HG03439 (cell line): Measurements from ENCODE around the gene C19orf33.

Experiments
- ATAC-seq: cut with Tn5 transposase; IDR thresholded peaks from one replicate; pipeline ENCODE4 v1.9.1; 2021; ENCODE audit warnings: mild to moderate bottlenecking, moderate library complexity; ENCODE audit not compliant: unreplicated experiment

The C19orf33 gene

DNA sequence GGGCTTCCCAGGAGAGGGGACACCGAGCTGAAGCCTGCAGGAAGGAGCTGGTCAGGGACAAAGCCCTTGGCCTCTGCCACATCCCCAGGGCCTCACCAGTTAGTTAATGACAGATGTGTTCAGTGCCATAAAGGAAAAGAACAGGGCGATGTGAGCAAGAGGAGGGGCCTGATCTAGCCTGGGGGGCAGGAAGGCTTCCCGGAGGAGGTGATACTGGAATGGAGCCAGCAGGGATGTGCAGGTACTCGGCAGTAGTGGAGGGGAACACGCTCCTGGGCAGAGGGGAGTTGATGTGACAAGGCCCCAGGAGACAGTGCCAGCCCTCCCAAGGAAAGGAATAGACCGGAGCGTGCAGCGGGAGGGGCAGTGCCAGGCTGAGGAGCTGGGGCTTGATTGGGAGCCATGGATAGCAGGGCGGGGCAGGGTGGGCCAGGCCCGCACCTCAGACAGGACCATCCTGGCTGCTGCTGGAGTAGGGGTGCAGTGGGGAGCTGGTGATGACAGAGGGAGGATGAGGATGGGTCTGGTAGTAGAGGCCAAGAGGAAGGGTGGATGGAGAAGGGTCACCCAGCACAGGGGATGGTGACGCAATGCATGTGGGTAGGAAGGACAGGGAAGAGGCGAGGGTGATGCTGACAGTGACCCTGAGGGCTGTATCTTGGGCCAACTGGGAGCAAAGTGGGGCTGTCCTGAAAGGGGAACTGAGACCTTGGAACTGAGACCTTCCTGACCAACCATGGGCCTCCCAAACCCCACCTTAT lies 4.1 kb downstream of the C19orf33 start:
- ATAC-seq = no peak

DNA sequence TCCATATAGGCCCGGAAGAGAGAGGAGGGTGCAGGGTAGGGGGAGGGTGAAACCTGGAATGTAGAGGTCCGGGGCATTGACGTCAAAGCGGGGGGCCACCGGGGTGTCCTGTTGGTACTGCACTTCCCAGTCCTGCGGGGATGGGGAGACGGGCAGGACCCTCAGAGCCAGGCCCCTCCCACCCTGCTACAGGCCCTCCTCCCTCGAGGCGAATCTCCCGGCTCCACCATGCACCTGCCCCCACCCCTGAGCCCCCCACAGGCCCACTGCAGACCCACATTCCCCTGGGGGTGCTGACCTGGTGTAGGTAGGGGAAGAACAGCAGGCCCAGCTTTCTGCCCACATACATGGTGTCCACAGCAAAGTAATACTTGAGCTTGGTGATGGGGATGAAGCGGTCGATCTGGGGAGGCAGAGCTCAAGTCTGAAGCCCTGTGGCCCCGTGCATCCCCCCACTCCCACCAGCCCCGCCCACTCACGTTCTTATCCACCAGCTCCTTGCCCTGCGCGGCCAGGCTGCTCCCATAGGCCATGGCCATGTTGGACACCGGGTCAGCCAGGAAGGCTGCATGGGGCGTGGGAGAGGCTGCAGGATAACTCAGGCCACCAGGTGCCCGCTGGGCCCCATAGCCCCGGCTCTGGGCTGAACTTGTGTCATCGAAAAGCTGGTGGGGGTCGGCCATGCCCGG lies 5.0 kb downstream of the C19orf33 start:
- no peak for ATAC-seq

DNA sequence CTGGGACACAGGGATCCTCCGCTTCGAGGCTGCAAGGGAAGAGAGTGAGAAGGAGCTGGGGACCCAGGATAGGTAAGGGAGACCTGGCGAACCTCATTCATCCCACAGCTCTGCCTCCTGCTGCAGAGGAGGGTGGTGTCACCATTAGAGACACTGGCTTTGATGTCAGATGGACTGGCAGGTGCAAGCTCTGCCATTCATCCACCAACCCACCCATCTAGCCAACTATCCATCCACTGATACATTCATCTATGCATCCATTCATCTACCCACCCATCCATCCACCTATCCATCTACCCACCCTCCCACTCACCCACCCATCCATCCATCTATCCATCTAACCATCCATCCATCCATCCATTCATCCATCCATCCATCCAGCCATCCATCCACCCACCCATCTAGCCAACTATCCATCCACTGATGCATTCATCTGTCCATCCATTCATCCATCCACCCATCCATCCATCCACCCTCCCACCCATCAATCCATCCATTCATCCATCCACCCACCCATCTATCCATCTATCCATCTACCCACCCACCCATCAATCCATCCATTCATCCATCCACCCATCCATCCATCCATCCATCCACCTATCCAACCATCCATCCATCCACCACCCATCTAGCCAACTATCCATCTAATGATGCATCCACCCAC lies 5.7 kb downstream of the C19orf33 start:
- ATAC-seq = no peak

DNA sequence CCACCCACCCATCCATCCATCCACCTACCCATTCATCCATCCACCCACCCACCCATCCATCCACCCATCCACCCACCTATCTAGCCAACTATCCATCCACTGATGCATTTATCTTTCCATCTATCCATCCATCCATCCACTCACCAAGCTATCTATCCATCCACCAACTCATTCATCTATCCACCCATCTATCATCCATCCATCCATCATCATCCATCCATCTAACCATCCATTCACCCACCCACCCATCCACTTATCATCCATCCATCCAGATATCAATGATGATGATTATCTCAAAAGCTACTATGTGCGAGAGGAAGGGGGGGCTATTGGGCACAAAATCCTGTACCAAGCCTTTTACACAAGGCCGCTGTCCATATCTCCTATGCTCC lies 6.2 kb downstream of the C19orf33 start:
- ATAC-seq = no peak

DNA sequence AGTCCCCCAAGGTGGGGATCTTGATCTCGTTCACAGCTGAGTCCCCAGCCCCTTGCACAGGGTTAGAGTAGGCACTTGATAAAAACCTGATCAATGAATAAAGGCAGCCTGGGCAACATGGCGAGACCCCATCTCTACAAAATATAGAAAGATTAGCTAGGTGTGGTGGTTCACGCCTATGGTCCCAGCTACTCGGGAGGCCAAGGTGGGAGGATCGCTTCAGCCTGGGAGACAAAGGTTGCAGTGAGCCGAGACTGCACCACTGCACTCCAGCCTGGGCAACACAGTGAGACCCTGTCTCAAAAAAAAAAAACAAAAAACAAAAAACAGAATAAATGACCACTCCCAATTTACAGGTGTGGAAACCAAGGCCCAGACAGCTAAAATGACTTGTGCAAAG lies 6.9 kb downstream of the C19orf33 start:
- ATAC-seq = no peak

DNA sequence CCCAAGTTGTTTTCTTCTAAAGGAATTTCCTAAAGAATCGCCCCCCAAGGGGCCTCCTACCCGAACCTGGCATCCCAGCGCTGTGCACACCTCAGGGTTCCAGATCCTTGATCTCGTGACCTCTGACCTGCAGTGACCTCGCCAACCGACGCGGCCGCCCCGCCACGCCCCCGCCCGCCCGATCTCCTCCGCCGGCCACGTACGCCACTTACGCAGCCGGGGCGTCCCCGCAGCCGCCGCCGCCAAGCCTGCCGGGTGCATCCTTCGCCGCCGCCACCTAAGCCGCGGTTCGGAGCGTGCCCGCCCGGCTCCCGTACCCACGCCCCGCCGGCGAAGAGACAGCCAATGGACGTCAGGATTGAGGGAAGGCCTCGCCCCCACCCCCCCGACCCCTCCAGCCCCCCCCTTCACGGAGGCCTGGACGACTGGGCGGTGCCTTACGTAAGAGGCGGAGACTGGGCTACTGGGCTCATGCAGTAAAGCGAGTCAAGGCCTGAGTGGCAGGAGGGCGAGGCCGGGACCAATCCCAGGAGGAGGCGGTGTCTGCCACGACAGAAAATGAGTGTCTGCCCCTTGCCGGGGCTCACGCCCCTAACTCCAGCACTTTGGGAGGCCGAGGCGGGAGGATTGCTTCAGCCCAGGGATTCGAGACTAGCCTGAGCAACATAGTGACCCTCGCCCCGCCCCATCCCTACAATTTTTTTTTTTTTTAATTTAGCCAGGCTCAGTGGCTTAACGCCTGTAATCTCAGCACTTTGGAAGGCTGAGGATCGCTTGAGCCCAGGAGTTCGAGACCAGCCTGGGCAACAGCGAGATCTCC lies 11.8 kb downstream of the C19orf33 start, which contains the start of gene YIF1B:
Gene YIF1B, minus strand, starts transcription at position 291 of the 820 bp plus-strand sequence. Its CDS starts 30 bp downstream, at position 261.
- peak; percentile 86 for ATAC-seq

DNA sequence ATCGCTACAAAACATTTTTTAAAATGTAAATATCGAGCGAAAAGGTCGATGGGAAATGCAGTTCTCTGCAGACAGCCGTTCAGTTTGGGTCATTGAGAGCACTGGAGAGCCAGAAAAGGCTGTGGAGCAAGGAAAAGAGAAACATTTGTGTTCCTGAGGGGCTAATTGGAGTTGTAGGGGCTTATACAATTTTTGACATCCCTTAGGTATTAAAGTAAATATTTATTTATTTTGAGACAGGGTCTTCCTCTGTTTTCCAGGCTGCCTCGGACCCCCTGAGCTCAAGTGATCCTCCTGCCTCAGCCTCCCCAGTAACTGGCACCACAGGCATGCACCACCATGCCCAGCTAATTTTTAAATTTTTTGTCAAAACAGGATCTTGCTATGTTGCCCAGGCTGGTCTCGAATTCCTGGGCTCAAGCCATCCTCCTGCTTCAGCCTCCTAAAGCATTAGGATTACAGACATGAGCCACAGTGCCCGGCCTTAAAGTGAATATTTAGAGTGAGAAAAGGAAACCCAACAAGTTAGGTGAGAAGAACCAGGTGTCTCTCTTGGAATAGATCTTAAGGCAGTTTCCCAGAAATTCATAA lies 12.5 kb downstream of the C19orf33 start:
- no peak for ATAC-seq

DNA sequence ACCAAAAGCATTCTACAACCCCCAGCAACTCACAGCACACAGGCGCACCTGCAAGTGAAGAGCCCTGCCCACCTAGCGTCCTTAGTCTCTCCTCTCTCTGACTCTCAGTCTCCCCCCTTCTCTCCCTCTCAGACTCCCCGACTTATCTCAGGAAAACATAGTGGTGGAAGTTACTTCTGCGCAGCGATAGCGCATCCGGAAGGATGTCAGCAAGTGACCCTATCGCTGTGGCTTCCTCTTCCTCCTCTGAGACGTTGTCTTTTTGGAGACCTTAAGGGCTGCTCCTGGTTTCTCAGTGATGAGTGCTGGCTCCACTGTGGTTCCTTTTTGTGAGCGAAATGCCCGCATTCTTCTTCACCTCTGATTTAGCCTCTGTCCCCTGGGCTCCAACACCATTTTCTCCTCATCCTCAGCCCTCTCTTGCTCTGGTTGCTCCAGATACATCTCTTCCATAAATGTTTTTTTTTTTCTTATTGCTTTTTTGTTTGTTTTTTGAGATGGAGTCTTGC lies 13.1 kb downstream of the C19orf33 start:
- no peak for ATAC-seq

DNA sequence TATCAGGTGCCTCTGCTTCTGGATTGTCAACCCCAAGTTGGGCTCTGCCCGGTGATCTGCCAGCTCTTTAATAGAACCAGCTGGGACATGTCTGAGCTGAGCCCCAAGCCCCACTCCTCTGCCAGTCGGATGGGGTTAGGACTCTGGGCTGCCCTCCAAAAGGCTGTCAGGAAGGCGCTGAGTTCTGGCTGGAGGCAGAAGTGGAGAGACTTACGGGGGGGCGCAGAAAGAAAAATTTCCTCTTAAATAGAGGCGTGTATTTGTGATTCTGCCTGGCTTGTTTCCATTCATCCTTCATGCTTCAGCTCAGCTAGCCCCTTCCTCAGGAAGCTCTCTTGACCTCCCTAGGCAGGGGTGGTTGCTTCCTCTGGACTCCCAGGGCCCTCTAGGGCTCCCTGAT lies 14.6 kb downstream of the C19orf33 start:
- no peak for ATAC-seq

DNA sequence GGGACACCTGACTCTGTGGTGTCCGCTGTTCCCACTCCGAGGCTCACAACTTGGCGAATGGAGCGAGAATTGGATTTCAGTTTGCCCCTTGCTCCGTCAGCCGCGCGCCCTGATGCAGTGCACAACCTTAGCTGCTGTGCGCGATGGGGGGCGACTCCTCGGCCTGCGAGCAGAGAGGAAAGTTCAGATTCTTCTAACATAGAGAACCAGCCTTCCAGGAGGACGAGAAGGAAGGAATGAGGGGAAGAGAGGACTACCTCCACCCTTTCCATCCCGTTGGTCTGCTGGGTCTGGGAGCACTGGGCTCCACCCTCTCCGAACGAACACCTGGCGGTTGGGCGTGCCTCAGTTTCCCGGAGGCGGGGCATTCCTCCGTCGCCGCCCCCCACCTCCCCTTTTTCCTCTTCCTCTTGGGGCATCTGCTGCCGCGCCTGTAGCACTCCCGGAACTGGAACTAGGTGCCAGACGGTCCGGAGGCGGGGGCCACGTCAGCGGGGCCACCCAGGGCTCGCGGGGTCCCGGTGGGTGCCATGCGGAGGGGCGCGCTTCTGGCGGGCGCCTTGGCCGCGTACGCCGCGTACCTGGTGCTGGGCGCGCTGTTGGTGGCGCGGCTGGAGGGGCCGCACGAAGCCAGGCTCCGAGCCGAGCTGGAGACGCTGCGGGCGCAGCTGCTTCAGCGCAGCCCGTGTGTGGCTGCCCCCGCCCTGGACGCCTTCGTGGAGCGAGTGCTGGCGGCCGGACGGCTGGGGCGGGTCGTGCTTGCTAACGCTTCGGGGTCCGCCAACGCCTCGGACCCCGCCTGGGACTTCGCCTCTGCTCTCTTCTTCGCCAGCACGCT lies 15.6 kb downstream of the C19orf33 start, which contains the start of gene KCNK6:
Gene KCNK6, plus strand, starts transcription at position 425 of the 838 bp plus-strand sequence. Its CDS starts 106 bp downstream, at position 531.
- no peak for ATAC-seq

DNA sequence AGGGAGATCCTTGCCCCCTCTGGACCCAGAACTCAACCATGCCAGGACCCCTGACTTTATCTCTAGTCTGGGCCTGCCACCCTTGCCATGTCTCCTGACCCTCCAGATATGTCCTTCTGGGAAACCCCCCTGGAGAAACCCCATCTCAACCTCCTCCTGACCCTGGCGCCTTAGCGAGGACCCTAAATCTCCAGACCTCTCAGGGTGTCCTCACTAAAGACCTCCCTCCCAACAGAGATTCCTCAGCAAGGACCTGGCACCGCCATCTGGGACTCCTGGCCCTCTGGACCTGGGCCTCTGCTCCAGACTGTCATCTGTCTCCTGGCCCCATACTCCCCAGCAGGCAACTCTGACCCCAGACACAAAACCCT lies 16.9 kb downstream of the C19orf33 start:
- no peak for ATAC-seq

DNA sequence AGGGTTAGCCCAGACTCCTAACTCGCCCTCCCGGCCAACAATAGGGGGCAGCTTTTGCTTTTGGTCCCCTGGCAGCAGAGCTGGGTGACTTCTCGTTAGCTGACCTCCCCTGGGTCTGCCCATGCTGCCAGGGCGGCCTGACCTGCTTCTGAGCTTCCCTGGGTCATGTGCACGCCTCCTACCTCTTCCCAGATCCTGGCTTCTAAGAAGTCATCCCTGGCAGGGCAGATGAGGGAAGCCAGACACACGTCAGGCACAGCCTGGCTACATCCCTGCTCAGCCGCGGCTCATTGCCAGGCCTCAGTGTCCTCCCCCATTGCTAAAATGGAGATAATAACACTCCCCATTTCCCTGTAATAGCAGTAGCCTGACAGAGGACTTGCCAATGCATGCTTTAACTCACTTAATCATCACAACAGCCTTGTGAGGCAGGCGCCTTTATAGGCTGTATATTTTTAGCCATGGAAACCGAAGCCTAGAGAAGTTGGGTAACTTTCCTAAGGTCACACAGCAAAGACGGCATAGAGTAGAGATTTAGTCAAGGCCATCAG lies 17.7 kb downstream of the C19orf33 start:
- no peak for ATAC-seq

DNA sequence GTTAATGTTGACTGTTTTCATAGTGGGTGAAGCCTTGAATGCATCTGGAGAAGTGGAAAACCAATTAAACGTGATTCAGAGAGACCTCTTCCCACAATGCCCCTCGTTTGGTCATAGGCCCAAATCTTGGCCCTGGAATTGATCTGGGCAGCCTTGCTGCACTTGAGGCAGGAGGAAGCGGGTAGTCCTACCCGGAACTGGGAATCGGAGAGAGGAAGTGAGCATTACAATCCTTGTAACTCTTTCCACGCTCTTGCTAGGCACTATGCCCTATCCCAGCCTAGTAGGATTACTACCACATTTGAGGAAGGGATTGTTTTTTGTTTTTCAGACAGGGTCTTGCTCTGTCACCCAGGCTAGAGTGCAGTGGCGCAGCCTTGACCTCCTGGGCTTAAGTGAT lies 19.2 kb downstream of the C19orf33 start:
- no peak for ATAC-seq

DNA sequence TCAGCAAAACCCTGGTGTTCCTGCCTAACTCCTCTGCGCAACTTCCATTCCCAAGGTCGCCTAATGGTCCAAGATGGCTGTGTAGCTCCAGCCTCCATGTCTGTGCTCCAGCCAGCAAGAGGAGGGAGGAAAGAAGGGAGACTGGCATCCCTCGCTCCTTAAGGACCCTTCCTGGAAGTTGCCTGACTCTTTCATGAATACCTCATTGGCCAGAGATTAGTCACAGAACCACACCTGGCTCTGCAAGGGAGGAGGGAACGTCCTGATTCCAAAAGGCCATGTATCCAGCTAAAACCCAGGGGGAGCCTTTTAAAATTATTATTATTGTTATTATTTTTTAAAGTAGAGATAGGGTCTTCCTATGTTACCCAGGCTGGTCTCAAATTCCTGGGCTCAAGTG lies 20.4 kb downstream of the C19orf33 start:
- no peak for ATAC-seq

DNA sequence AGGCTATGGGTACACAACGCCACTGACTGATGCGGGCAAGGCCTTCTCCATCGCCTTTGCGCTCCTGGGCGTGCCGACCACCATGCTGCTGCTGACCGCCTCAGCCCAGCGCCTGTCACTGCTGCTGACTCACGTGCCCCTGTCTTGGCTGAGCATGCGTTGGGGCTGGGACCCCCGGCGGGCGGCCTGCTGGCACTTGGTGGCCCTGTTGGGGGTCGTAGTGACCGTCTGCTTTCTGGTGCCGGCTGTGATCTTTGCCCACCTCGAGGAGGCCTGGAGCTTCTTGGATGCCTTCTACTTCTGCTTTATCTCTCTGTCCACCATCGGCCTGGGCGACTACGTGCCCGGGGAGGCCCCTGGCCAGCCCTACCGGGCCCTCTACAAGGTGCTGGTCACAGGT lies 22.5 kb downstream of the C19orf33 start:
- ATAC-seq = no peak

DNA sequence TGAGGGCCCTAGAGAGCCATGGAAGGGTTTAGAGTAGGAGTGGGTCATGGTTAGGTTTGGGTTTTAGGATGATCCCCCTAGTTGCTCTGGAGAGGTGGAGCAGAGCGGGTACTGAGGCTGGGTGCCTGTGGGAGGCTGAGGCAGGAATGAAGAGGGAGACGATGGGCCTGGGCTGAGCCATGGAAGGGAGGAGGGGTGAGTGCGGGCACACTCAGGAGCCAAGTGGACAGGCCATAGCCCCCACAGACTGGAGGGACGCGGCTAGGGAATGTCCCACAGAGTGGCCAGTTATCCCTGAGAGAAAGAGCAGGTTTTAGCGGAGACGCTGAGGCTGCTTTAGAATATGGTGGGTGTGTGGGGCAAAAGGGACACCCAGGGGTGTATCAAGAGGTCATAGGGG lies 25.6 kb downstream of the C19orf33 start:
- no peak for ATAC-seq

DNA sequence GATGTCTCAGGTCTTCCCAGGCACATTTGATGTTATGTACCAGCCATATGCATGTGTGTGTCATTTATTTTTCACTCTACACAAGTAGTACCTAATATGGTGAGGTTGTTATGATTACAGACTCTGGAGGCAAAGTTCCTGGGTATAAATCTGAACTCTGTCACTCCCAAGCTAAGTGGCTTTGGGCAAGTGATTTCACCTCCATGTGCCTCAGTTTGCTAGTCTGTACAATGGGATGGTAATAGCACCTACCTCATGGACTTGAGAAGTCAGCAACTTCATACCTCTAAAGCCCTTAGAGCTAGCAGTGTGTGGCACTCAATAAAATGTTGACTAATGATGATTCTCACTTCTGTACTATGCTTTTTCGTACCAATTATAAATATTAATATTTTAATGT lies 27.7 kb downstream of the C19orf33 start:
- no peak for ATAC-seq

DNA sequence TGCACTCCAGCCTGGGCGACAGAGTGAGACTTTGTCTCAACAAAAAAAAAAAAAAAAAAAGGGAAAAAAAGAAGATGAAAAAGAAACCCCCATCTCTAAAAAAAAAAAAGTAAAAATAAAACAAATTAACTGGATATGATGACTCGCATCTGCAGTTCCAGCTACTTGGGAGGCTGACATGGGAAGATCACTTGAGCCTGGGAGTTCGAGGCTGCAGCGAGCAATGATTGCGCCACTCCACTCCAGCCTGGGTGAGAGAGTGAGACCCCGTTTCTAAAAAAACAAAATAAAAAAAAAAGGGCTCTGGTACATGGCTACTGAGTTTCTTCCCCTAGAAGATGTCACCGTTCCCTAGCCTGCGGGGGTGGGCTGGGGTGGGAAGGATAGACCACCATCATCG lies 29.2 kb downstream of the C19orf33 start:
- ATAC-seq = no peak

DNA sequence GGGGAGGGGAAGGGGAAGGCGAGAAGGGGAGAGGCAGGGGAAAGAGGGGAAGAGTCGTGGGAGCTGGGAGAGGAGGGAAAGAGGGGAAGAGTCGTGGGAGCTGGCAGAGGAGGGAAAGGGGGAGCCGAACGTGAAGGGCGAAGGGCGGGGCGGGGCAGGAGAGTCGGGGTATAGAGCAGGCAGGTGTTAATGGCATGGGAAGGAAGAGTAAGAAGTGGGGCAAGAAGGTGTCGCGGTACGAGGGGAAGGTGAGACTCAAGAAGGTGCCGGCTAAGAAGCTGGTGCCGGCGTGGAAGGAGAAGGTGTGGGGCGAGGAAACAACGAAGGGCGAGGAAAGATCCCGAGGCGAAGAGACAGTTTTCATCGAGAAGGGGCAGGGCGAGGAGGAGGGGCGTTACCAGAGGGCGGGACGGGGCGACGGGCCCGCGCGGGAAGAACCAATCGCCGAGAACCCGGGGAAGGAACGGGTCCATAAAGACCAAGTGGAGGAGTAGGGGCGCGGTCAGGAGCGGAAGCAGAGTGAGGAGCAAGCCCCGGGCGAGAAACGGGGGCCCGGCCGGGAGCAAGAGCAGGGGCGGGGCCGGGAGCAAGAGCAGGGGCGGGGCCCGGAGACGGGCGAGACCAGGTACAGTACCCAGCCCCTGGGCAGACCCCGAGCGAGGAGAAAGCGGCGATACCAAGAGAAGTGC lies 32.0 kb downstream of the C19orf33 start:
- peak; percentile 71 for ATAC-seq
